ENCODE measurements around the gene GRIA1. TPM values are rescaled to one million over a fixed set of nuclear protein-coding genes. Genes with fewer than 3 reads are reported as not detected.
A peak's percentile ranks its signal among the peaks of the same experiment; 100 is the strongest.

Gene GRIA1
- total and polyA plus RNA-seq, 2 of the 4 experiments (the other 2 are of a cell fraction), result 0.48 to 1.3 TPM

GRCh38 chr5:153831973-153832372, 341.5 kb downstream of the GRIA1 start:
- Histone ChIP-seq H2BK120ac (ENCODE audit: low read depth, low read length) (no peak overlapping the region), H2AK9ac (replicated peaks; ENCODE audit: low read depth, low read length, poor library complexity) (no peak overlapping the region), H3K9me1 (ENCODE audit: insufficient read depth, low read length) (no peaks in the 10 kb centered on the region), H2BK20ac (ENCODE audit: low read depth, low read length) (no peak overlapping the region), H3K4me1 (ENCODE audit: control insufficient read depth, insufficient read depth, low read length) (no peaks in the 10 kb centered on the region), H2BK5ac (ENCODE audit: low read depth, low read length, poor library complexity, severe bottlenecking) (no peak overlapping the region), H3K9me3 (ENCODE audit: control insufficient read depth, insufficient read depth, low read length) (no peaks in the 10 kb centered on the region), H3K4ac (ENCODE audit: low read depth, low read length) (no peak overlapping the region), H3K4me2 (ENCODE audit: low read depth, low read length) (no peak overlapping the region), H4K8ac (ENCODE audit: low read depth in 2 of 2, low read length in 2 of 2) (0 out of 4 replicates have a peak overlapping the region, but pooled peaks of 1 of the 2 experiments have one; percentile 40), H3K9ac (ENCODE audit: low read depth, low read length) (no peak overlapping the region), H4K5ac (ENCODE audit: low read depth, low read length) (no peak overlapping the region), H3K36me3 (ENCODE audit: control insufficient read depth, insufficient read depth, low read length) (no peaks in the 10 kb centered on the region), H3K14ac (replicated peaks; ENCODE audit: low read depth, low read length) (no peak overlapping the region), H3K56ac (ENCODE audit: extremely low read depth, insufficient read depth, low read length) (no peak overlapping the region), H2AFZ (replicated peaks; ENCODE audit: low read length, poor library complexity) (no peak overlapping the region), H3K4me3 (ENCODE audit: insufficient read depth, low read depth, low read length) (no peak overlapping the region), H3K27me3 (ENCODE audit: control insufficient read depth, insufficient read depth, low read length) (no peaks in the 10 kb centered on the region), H3K18ac (ENCODE audit: low read depth, low read length) (no peak overlapping the region), H4K91ac (ENCODE audit: insufficient read depth, low read depth, low read length) (no peak overlapping the region), H2BK15ac (ENCODE audit: low read depth, low read length) (no peak overlapping the region), H3K23ac (ENCODE audit: low read depth, low read length) (no peak overlapping the region), H3K79me1 (ENCODE audit: low read depth in 1 of 2, low read length in 2 of 2) (no peaks in the 10 kb centered on the region), H2AK5ac (ENCODE audit: low read depth, low read length) (no peak overlapping the region), H3K27ac (ENCODE audit: insufficient read depth, low read length) (no peak overlapping the region), H4K20me1 (ENCODE audit: insufficient read depth, low read length) (no peaks in the 10 kb centered on the region)
- ATAC-seq (ENCODE audit: low read depth) (peak; percentile 57; the same call in 1 of the 2 replicates), DNase-seq (peak; percentile 49)
- in situ Hi-C loops (cut with MboI; ENCODE audit: low sequenced_read_pairs), result no loop called here
- POLR2A ChIA-PET (ENCODE audit: unreplicated experiment), result no interaction called here
- TF ChIP-seq MXI1 (IDR thresholded peaks at IDR 0.05; ENCODE audit: borderline replicate concordance, low read depth, low read length) (no peak), USF2 (IDR thresholded peaks at IDR 0.05; ENCODE audit: low read depth, low read length) (peak; percentile 93)
- intact Hi-C loops (cut with micrococcal nuclease), result no loop called here
- no TSS peak for BruUV-seq (replicated peaks)
- dilution Hi-C loops (cut with HindIII; ENCODE audit: low sequenced_read_pairs, unreplicated experiment), result no loop called here
- CTCF ChIA-PET, result no interaction called here
- no CpG with 5 or more reads among the region's 2 CpGs for WGBS, 2 experiments (ENCODE audit: extremely low coverage in 2 of 2, insufficient read length in 1 of 2)
